OCI-LY7 (cell line): Measurements from ENCODE around the gene SMIM45.
A peak's percentile ranks its signal among the peaks of the same experiment; 100 is the strongest.

ENCODE experiments used
- BruUV-seq: library from RNA; stranded (reverse); fragments of 400-500 nt; replicated peaks from 2 replicates; lab custom pipeline; 2021; lab: Mats Ljungman, UMichigan
- CTCF ChIA-PET: fragments of 300-600 bp; sonication (Branson Sonifier 250); formaldehyde crosslinking; loops from one replicate; lab custom pipeline; 2022; ENCODE audit warnings: antibody characterized with exemption; ENCODE audit not compliant: unreplicated experiment; lab: Charles Lee
- POLR2A ChIA-PET: fragments of 300-600 bp; sonication (Branson Sonifier 250); formaldehyde crosslinking; loops from one replicate; lab custom pipeline; 2022; ENCODE audit warnings: antibody characterized with exemption; lab: Charles Lee
- DNase-seq: peaks from one replicate; pipeline ENCODE4 v3.0.0-alpha.2; 2015; ENCODE audit warnings: low spot score
- H2AFZ ChIP-seq: fragments of 200-600 bp; sonication (generic), shearing (Covaris generic); 2 replicates; pipeline ENCODE4 v1.6.1; 2014; ENCODE audit warnings: mild to moderate bottlenecking, antibody characterized with exemption, low read length, moderate library complexity
- H3K27ac ChIP-seq: fragments of 200-600 bp; sonication (generic); 2 replicates; pipeline ENCODE4 v1.5.1; 2014; ENCODE audit warnings: mixed run types, low read depth, mild to moderate bottlenecking, moderate library complexity, low read length, inconsistent platforms; ENCODE audit not compliant: poor library complexity, severe bottlenecking
- H3K36me3 ChIP-seq: fragments of 200-600 bp; sonication (generic); 2 replicates; pipeline ENCODE4 v1.6.1; 2014; ENCODE audit warnings: mild to moderate bottlenecking, antibody characterized with exemption, low read length, moderate library complexity, mixed read lengths; ENCODE audit not compliant: insufficient read depth
- H3K4me1 ChIP-seq: fragments of 200-600 bp; sonication (generic); 2 replicates; pipeline ENCODE4 v1.5.1; 2014; ENCODE audit warnings: mild to moderate bottlenecking, low read length; ENCODE audit not compliant: insufficient read depth, poor library complexity, severe bottlenecking
- H3K4me2 ChIP-seq: fragments of 200-600 bp; sonication (generic); 2 replicates; pipeline ENCODE4 v1.6.1; 2014; ENCODE audit warnings: mild to moderate bottlenecking, low read length
- H3K4me3 ChIP-seq: fragments of 200-600 bp; sonication (generic); 2 replicates; pipeline ENCODE4 v1.5.1; 2014; ENCODE audit warnings: mild to moderate bottlenecking, low read depth, low read length; ENCODE audit not compliant: poor library complexity, severe bottlenecking
- H3K79me2 ChIP-seq: fragments of 200-600 bp; sonication (generic); 2 replicates; pipeline ENCODE4 v1.6.1; 2016; ENCODE audit warnings: low read depth, mild to moderate bottlenecking, low read length, moderate library complexity, mixed read lengths; ENCODE audit not compliant: insufficient read depth
- H3K9me2 ChIP-seq: fragments of 200-600 bp; sonication (generic); 2 replicates; pipeline ENCODE4 v1.6.1; 2016; ENCODE audit warnings: mild to moderate bottlenecking, low read length, mixed read lengths; ENCODE audit not compliant: insufficient read depth
- H3K9me3 ChIP-seq: fragments of 200-600 bp; sonication (generic); 2 replicates; pipeline ENCODE4 v1.6.1; 2014; ENCODE audit warnings: mild to moderate bottlenecking, mixed run types, low read length, mixed read lengths
- H4K20me1 ChIP-seq: fragments of 200-600 bp; sonication (generic); 2 replicates; pipeline ENCODE4 v1.6.1; 2014; ENCODE audit warnings: mild to moderate bottlenecking, antibody characterized with exemption, low read length, moderate library complexity, mixed read lengths; ENCODE audit not compliant: insufficient read depth
- EZH2phosphoT487 ChIP-seq: fragments of 200-600 bp; sonication (generic); IDR thresholded peaks from 2 replicates; pipeline ENCODE4 v1.6.1; 2018; ENCODE audit warnings: low read depth, borderline replicate concordance, mild to moderate bottlenecking, mixed run types, antibody characterized with exemption, low read length, moderate library complexity, mixed read lengths
- intact Hi-C: fragments of 100-400 bp; cut with micrococcal nuclease; formaldehyde crosslinking; loops from one replicate; pipeline ENCODE4 v1.10.0; 2022; ENCODE audit not compliant: unreplicated experiment
- TF ChIP-seq, protein P1 (sequence below): fragments of 200-600 bp; sonication (generic); conservative IDR thresholded peaks from 2 replicates; pipeline ENCODE4 v1.5.1; 2014; ENCODE audit warnings: mild to moderate bottlenecking, antibody characterized with exemption, low read length, moderate library complexity, mixed read lengths

Gene SMIM45

DNA sequence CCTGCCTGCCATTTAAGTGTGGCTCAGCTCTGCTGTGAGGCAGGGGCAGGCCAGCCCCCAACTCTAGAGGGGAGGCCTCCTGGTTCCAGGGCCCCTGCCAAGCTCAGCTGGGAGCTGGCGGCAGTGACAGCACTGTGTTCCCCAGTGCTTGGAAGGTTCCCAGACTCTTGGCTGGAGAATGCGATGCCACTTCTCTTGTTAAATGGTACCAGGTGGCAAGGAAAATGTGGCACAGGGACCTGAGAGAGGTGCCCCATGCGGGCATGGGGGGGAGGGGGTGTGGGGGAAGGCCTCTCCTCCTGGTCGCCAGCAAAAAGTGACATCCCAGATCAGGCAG, 17.0 kb upstream of the SMIM45 start:
- no peak overlapping the region for H2AFZ ChIP-seq
- peak overlapping the region; percentile 91 for H3K27ac ChIP-seq
- ChIA-PET CTCF (no interaction called here), POLR2A (no interaction called here)
- H3K79me2 ChIP-seq: peaks cover 13% of the 10 kb centered on the region
- no peak for DNase-seq
- H3K36me3 ChIP-seq: peaks cover 72% of the 10 kb centered on the region
- no TSS peak for BruUV-seq
- H3K9me2 ChIP-seq: no peaks in the 10 kb centered on the region
- H3K4me1 ChIP-seq: peaks cover 97% of the 10 kb centered on the region
- peak overlapping the region; percentile 57 for H3K4me2 ChIP-seq
- no peak overlapping the region for H3K4me3 ChIP-seq
- H3K9me3 ChIP-seq: no peaks in the 10 kb centered on the region
- intact Hi-C loops: no loop called here
- TF ChIP-seq, protein P1, sequence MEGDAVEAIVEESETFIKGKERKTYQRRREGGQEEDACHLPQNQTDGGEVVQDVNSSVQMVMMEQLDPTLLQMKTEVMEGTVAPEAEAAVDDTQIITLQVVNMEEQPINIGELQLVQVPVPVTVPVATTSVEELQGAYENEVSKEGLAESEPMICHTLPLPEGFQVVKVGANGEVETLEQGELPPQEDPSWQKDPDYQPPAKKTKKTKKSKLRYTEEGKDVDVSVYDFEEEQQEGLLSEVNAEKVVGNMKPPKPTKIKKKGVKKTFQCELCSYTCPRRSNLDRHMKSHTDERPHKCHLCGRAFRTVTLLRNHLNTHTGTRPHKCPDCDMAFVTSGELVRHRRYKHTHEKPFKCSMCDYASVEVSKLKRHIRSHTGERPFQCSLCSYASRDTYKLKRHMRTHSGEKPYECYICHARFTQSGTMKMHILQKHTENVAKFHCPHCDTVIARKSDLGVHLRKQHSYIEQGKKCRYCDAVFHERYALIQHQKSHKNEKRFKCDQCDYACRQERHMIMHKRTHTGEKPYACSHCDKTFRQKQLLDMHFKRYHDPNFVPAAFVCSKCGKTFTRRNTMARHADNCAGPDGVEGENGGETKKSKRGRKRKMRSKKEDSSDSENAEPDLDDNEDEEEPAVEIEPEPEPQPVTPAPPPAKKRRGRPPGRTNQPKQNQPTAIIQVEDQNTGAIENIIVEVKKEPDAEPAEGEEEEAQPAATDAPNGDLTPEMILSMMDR: no peak
- no peak for TF ChIP-seq EZH2phosphoT487
- no peaks in the 10 kb centered on the region; the same call in 1 of the 2 replicates for H4K20me1 ChIP-seq

DNA sequence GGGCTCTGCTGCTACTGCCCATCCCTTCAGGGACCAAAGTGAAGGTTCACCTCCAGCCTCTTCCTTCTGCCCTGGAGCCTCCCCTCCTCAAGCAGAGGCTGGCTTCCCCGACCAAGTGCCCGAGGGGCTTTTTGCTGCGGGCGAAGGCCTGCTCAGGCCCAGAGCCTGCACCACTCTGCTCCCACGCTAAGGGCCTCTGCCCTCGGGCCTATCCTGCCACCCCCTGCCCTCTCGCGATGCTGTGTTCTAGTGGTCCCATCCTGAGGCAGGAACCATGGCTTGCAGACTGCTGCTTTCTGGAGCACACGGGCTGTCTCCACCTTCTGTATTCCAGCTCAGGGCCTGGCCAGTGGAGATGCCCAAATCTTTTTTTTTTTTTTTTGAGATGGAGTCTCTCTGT, 16.4 kb upstream of the SMIM45 start:
- Histone ChIP-seq H2AFZ (no peak overlapping the region), H3K79me2 (peaks cover 13% of the 10 kb centered on the region), H3K27ac (peak overlapping the region; percentile 91), H3K36me3 (peaks cover 76% of the 10 kb centered on the region), H3K4me1 (peaks cover 99% of the 10 kb centered on the region), H3K4me3 (peak overlapping the region; percentile 8), H4K20me1 (no peaks in the 10 kb centered on the region; the same call in 1 of the 2 replicates), H3K9me2 (no peaks in the 10 kb centered on the region), H3K9me3 (no peaks in the 10 kb centered on the region), H3K4me2 (peak overlapping the region; percentile 57)
- POLR2A ChIA-PET: interaction anchor here (0.9 to 1.5 kb wide), 4 partner anchors 7 to 14 kb away, joined by 3 to 14 read pairs (median 4); partner anchors contain the start of gene CENPM
- intact Hi-C loops: no loop called here
- no TSS peak for BruUV-seq
- CTCF ChIA-PET: interaction anchor here (0.9 to 1.0 kb wide), 2 partner anchors 10 to 11 kb away, joined by 3 to 4 read pairs; partner anchors contain the start of gene CENPM
- DNase-seq: no peak
- TF ChIP-seq EZH2phosphoT487: no peak
- TF ChIP-seq, protein P1: no peak

DNA sequence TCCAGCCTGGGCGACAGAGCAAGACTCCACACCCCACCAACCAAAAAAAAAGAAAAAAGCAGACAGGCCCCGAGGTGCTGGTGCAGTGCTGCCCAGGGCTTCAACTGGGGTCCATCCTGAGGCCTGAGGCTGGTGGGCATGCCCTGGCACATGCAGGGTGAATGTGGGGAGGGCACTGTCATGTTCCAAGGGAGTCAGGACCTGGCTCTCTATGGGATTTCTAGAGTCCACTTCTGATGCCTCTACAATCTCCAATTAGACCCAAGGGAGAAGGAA, 15.1 kb upstream of the SMIM45 start:
- DNase-seq: peak; percentile 27
- intact Hi-C loops: loop anchor here (1.0 to 2.0 kb wide), 2 partner anchors 11 to 104 kb away; partner anchors contain the start of genes SREBF2 and TNFRSF13C
- H3K4me1 ChIP-seq: peaks cover 99% of the 10 kb centered on the region

More for the DNA sequence above, 15.1 kb upstream of the SMIM45 start:
- Histone ChIP-seq H2AFZ (no peak overlapping the region), H3K36me3 (peaks cover 89% of the 10 kb centered on the region), H3K9me3 (no peaks in the 10 kb centered on the region), H3K4me3 (no peak overlapping the region), H3K79me2 (peaks cover 19% of the 10 kb centered on the region), H3K27ac (peak overlapping the region; percentile 91), H4K20me1 (peaks cover 4% of the 10 kb centered on the region; the same call in 1 of the 2 replicates), H3K4me2 (peak overlapping the region; percentile 57), H3K9me2 (no peaks in the 10 kb centered on the region)
- POLR2A ChIA-PET: interaction anchor here (0.5 to 1.5 kb wide), 6 partner anchors 10 to 919 kb away, joined by 3 to 14 read pairs (median 4); partner anchors contain the start of genes CCDC134, CENPM and TNFRSF13C
- CTCF ChIA-PET: no interaction called here
- no TSS peak for BruUV-seq
- TF ChIP-seq EZH2phosphoT487: no peak
- TF ChIP-seq, protein P1: no peak
